Breast epithelium (tissue), 3 donors: ENCODE data around the gene COG2.
"Not testable (repeated sequence)": the region's sequence is repeated elsewhere in the genome, so short reads cannot be mapped to it uniquely, and the experiment has no call there.

ENCODE experiments used
- POLR2A ChIP-seq: fragments of 450-650 bp; IDR thresholded peaks from one replicate; pipeline ENCODE4 v1.6.1; 2016; ENCODE audit warnings: antibody characterized with exemption, mild to moderate bottlenecking, moderate library complexity
- TF ChIP-seq, protein P1 (sequence below), 3 donors: fragments of 450-650 bp; IDR thresholded peaks; one replicate each; pipeline ENCODE4 v1.5.1; 2016 to 2017; ENCODE audit warnings: antibody characterized with exemption in 3 of 3, mild to moderate bottlenecking in 3 of 3, moderate library complexity in 3 of 3

DNA sequence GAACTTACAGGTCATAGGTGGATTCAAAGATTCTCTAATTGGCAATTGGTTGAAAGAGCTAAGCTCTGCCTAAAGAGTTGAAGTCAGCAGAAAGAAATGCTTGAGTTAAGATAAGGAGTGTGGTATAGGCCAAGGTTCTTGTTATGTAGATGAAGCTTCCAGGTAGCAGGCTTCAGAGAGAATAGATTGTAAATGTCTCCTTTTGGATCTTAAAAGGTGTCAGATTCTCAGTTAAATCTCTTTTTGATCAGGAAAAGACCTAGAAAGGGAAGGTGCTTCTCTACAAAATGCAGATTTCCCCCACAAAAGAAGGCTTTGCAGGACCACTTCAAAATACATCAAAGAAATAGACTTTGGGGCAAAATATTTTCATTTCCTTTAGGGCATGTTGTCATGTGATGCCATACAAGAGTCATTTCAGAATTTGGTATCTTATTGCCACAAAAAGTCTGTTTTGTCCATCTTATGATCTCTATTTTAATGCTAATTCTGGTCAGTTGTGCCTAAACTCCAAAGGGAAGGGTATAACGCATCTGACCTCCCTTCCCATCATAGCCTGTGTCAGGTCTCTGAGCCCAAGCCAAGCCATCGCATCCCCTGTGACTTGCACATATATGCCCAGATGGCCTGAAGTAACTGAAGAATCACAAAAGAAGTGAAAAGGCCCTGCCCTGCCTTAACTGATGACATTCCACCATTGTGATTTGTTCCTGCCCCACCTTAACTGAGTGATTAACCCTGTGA is 41.5 kb upstream of the COG2 start:
- TF ChIP-seq POLR2A: not testable (repeated sequence)
- TF ChIP-seq, protein P1, sequence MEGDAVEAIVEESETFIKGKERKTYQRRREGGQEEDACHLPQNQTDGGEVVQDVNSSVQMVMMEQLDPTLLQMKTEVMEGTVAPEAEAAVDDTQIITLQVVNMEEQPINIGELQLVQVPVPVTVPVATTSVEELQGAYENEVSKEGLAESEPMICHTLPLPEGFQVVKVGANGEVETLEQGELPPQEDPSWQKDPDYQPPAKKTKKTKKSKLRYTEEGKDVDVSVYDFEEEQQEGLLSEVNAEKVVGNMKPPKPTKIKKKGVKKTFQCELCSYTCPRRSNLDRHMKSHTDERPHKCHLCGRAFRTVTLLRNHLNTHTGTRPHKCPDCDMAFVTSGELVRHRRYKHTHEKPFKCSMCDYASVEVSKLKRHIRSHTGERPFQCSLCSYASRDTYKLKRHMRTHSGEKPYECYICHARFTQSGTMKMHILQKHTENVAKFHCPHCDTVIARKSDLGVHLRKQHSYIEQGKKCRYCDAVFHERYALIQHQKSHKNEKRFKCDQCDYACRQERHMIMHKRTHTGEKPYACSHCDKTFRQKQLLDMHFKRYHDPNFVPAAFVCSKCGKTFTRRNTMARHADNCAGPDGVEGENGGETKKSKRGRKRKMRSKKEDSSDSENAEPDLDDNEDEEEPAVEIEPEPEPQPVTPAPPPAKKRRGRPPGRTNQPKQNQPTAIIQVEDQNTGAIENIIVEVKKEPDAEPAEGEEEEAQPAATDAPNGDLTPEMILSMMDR (IDR thresholded peaks at IDR 0.05): not testable (repeated sequence)
